GM19035 (cell line): ENCODE results near the gene POLR2C.
A peak's percentile ranks its signal among the peaks of the same experiment; 100 is the strongest.

Source experiments
- ATAC-seq: cut with Tn5 transposase; IDR thresholded peaks from one replicate; pipeline ENCODE4 v1.9.1; 2021; ENCODE audit not compliant: unreplicated experiment

Gene POLR2C

GRCh38 chr16:57447186-57447962 is 15.1 kb upstream of the POLR2C start, which contains the start of the genes CIAPIN1 and COQ9:
CIAPIN1 (minus strand) TSS chr16:57447385; CDS start chr16:57440928, 6,457 bp downstream.
COQ9 (plus strand) TSS chr16:57447479; CDS start chr16:57447506, 27 bp downstream.
- ATAC-seq: peak; percentile 98

- no peak for ATAC-seq
Measured at GRCh38 chr16:57452021-57452420, 10.5 kb upstream of the POLR2C start.

GRCh38 chr16:57462978-57463362 is 491 bp downstream of the POLR2C start:
- ATAC-seq: peak; percentile 8

GRCh38 chr16:57464523-57464922 is 2.0 kb downstream of the POLR2C start:
- no peak for ATAC-seq

GRCh38 chr16:57468346-57468745 is 5.9 kb downstream of the POLR2C start:
- no peak for ATAC-seq

GRCh38 chr16:57469046-57469445 is 6.6 kb downstream of the POLR2C start:
- no peak for ATAC-seq

GRCh38 chr16:57469917-57470470 is 7.5 kb downstream of the POLR2C start:
- ATAC-seq: no peak

- ATAC-seq: no peak
Measured at GRCh38 chr16:57470711-57471110, 8.2 kb downstream of the POLR2C start.

GRCh38 chr16:57471209-57471608 is 8.7 kb downstream of the POLR2C start:
- no peak for ATAC-seq

GRCh38 chr16:57471852-57472664 is 9.6 kb downstream of the POLR2C start:
- no peak for ATAC-seq

GRCh38 chr16:57472665-57473060 is 10.2 kb downstream of the POLR2C start:
- ATAC-seq: no peak

- no peak for ATAC-seq
Measured at GRCh38 chr16:57473176-57473840, 10.8 kb downstream of the POLR2C start.

- no peak for ATAC-seq
Measured at GRCh38 chr16:57473906-57474305, 11.4 kb downstream of the POLR2C start.

- no peak for ATAC-seq
Measured at GRCh38 chr16:57474671-57475661, 12.5 kb downstream of the POLR2C start.

- peak; percentile 89 for ATAC-seq
Measured at GRCh38 chr16:57475711-57476339, 13.3 kb downstream of the POLR2C start.

- ATAC-seq: no peak
Measured at GRCh38 chr16:57476546-57477410, 14.3 kb downstream of the POLR2C start.

GRCh38 chr16:57477531-57478202 is 15.2 kb downstream of the POLR2C start:
- ATAC-seq: no peak
